Colon (tissue), 2 donors: ENCODE results near the gene MTA1.

Source experiments
- FAIRE-seq: peaks from 2 replicates; lab custom pipeline; 2012; peaks lifted over from hg19 to GRCh38; lab: Jason Lieb, UNC
- donor health status: control.
- donor health status: control.

MTA1 gene

GRCh38 chr14:105499256-105500035 is 79.8 kb downstream of the MTA1 start:
- FAIRE-seq = no peak

- FAIRE-seq = no peak
These were observed 80.6 kb downstream of the MTA1 start for GRCh38 chr14:105500036-105500725.

- FAIRE-seq = no peak
These were observed 81.1 kb downstream of the MTA1 start for GRCh38 chr14:105500726-105501101.

GRCh38 chr14:105501504-105502291 is 82.1 kb downstream of the MTA1 start:
- no peak for FAIRE-seq

GRCh38 chr14:105502446-105503295 is 83.0 kb downstream of the MTA1 start:
- FAIRE-seq = no peak

GRCh38 chr14:105503296-105503640 is 83.6 kb downstream of the MTA1 start:
- no peak for FAIRE-seq

GRCh38 chr14:105503935-105504692 is 84.5 kb downstream of the MTA1 start:
- no peak for FAIRE-seq

GRCh38 chr14:105505101-105505500 is 85.5 kb downstream of the MTA1 start:
- no peak for FAIRE-seq

GRCh38 chr14:105507247-105507646 is 87.6 kb downstream of the MTA1 start:
- no peak for FAIRE-seq

GRCh38 chr14:105508069-105508468 is 88.4 kb downstream of the MTA1 start:
- FAIRE-seq = no peak

GRCh38 chr14:105508601-105509000 is 89.0 kb downstream of the MTA1 start:
- FAIRE-seq = no peak

GRCh38 chr14:105517096-105517495 is 97.5 kb downstream of the MTA1 start:
- FAIRE-seq = no peak

GRCh38 chr14:105519946-105520698 is 100.5 kb downstream of the MTA1 start:
- no peak for FAIRE-seq
